HepG2 (cell line): ENCODE data around the gene C9orf50. TPM values are rescaled to one million over a fixed set of nuclear protein-coding genes. Genes with fewer than 3 reads are reported as not detected.
A peak's percentile ranks its signal among the peaks of the same experiment; 100 is the strongest.

Experiments used
- CHD4 ChIP-seq: fragments of 200-600 bp; sonication (generic); IDR thresholded peaks from 2 replicates; pipeline ENCODE4 v1.7.0; 2017; ENCODE audit warnings: mild to moderate bottlenecking, low read length, borderline replicate concordance
- ELF3 ChIP-seq: IDR thresholded peaks from 2 replicates; pipeline ENCODE4 v1.6.1; 2016; ENCODE audit warnings: missing genetic modification reagents, missing compliant biosample characterization
- HDAC2 ChIP-seq: sonication (generic); formaldehyde crosslinking; IDR thresholded peaks from 2 replicates; pipeline ENCODE4 v1.4.0; 2020; ENCODE audit warnings: missing genetic modification reagents
- HMGA1 ChIP-seq: sonication (generic); formaldehyde crosslinking; conservative IDR thresholded peaks from 2 replicates; pipeline ENCODE4 v1.4.0; 2020; ENCODE audit warnings: missing genetic modification reagents
- MTF2 ChIP-seq: sonication (generic); formaldehyde crosslinking; IDR thresholded peaks from 2 replicates; pipeline ENCODE4 v1.5.0; 2020; ENCODE audit warnings: missing genetic modification reagents, borderline replicate concordance
- NRL ChIP-seq: sonication (generic); formaldehyde crosslinking; IDR thresholded peaks from 2 replicates; pipeline ENCODE4 v1.5.0; 2020; ENCODE audit warnings: missing genetic modification reagents, mild to moderate bottlenecking, moderate library complexity, borderline replicate concordance
- SSRP1 ChIP-seq: IDR thresholded peaks from 2 replicates; pipeline ENCODE4 v1.6.1; 2016; ENCODE audit warnings: control low read depth
- STAG1 ChIP-seq: sonication (generic); formaldehyde crosslinking; IDR thresholded peaks from 2 replicates; pipeline ENCODE4 v1.4.0; 2020; ENCODE audit warnings: missing genetic modification reagents
- XRCC5 ChIP-seq: fragments of 200-400 bp; formaldehyde crosslinking; optimal IDR thresholded peaks from 2 replicates; pipeline ENCODE3; 2017; ENCODE audit warnings: mild to moderate bottlenecking, low read length
- ZBTB20 ChIP-seq: sonication (generic); formaldehyde crosslinking; IDR thresholded peaks from 2 replicates; pipeline ENCODE4 v1.8.1; 2023; ENCODE audit warnings: missing genetic modification reagents, low read depth, mild to moderate bottlenecking, borderline replicate concordance
- ZBTB3 ChIP-seq: sonication (generic); formaldehyde crosslinking; IDR thresholded peaks from 2 replicates; pipeline ENCODE4 v1.4.0; 2020; ENCODE audit warnings: low read depth, mild to moderate bottlenecking, moderate library complexity, missing genetic modification reagents, borderline replicate concordance
- ZBTB7B ChIP-seq: sonication (generic); formaldehyde crosslinking; IDR thresholded peaks from 2 replicates; pipeline ENCODE4 v1.4.0; 2020; ENCODE audit warnings: missing genetic modification reagents
- ZMYM3 ChIP-seq: sonication (generic); formaldehyde crosslinking; IDR thresholded peaks from 2 replicates; pipeline ENCODE4 v1.5.1; 2020; ENCODE audit warnings: mild to moderate bottlenecking, missing genetic modification reagents
- ZNF331 ChIP-seq: sonication (generic); formaldehyde crosslinking; IDR thresholded peaks from 2 replicates; pipeline ENCODE4 v1.4.0; 2020; ENCODE audit warnings: missing genetic modification reagents
- ZNF850 ChIP-seq: sonication (generic); formaldehyde crosslinking; conservative IDR thresholded peaks from 2 replicates; pipeline ENCODE4 v1.9.0; 2021; ENCODE audit warnings: mild to moderate bottlenecking, missing genetic modification reagents
- polyA plus RNA-seq, 8 experiments: library from polyadenylated mRNA; depleted of rRNA in 3 of 8; stranded (reverse) in 7 of 8; unstranded in 1 of 8; fragments of >200 nt; fragmentation: Illumina TruSeq in 4 of 8; extraction: Trizol in 4 of 8; gene quantifications; 2 replicates each; pipeline versions ENCODE4 v1.2.1 to v1.2.3, GENCODE V29; 2011 to 2016; ENCODE audit warnings: low read depth in 4 of 8, missing spikeins in 1 of 8, mixed read lengths in 1 of 8; ENCODE audit not compliant: insufficient read depth in 1 of 8
- total RNA-seq, 5 experiments: library from RNA; depleted of rRNA; stranded (reverse); fragments of >200 nt; fragmentation: Illumina TruSeq; extraction: Trizol; gene quantifications; 2 replicates each; pipeline ENCODE4 v1.2.3, GENCODE V29; 2016; ENCODE audit warnings: low read depth in 1 of 5
- TF ChIP-seq, protein P1 (sequence below): IDR thresholded peaks from 2 replicates; pipeline ENCODE4 v1.6.1; 2016; ENCODE audit warnings: low read depth, control low read depth
- TF ChIP-seq, protein P2 (sequence below): sonication (generic); formaldehyde crosslinking; IDR thresholded peaks from 2 replicates; pipeline ENCODE4 v1.4.0; 2020; ENCODE audit warnings: missing genetic modification reagents, low read depth, mild to moderate bottlenecking, borderline replicate concordance
- TF ChIP-seq, protein P3 (sequence below): sonication (generic); formaldehyde crosslinking; IDR thresholded peaks from 2 replicates; pipeline ENCODE4 v1.5.1; 2020; ENCODE audit warnings: mild to moderate bottlenecking, missing genetic modification reagents, moderate library complexity
- TF ChIP-seq, protein P4 (sequence below): sonication (generic); formaldehyde crosslinking; IDR thresholded peaks from 2 replicates; pipeline ENCODE4 v1.5.1; 2020; ENCODE audit warnings: missing genetic modification reagents, mild to moderate bottlenecking, borderline replicate concordance
- TF ChIP-seq, protein P5 (sequence below): sonication (generic); formaldehyde crosslinking; IDR thresholded peaks from 2 replicates; pipeline ENCODE4 v1.8.0; 2022; ENCODE audit warnings: mild to moderate bottlenecking, missing genetic modification reagents, borderline replicate concordance

The C9orf50 gene
- total and polyA plus RNA-seq, 2 of the 13 experiments (the other 11 are each of a cell fraction or from before 2014, with no cell fraction given): not detected

DNA sequence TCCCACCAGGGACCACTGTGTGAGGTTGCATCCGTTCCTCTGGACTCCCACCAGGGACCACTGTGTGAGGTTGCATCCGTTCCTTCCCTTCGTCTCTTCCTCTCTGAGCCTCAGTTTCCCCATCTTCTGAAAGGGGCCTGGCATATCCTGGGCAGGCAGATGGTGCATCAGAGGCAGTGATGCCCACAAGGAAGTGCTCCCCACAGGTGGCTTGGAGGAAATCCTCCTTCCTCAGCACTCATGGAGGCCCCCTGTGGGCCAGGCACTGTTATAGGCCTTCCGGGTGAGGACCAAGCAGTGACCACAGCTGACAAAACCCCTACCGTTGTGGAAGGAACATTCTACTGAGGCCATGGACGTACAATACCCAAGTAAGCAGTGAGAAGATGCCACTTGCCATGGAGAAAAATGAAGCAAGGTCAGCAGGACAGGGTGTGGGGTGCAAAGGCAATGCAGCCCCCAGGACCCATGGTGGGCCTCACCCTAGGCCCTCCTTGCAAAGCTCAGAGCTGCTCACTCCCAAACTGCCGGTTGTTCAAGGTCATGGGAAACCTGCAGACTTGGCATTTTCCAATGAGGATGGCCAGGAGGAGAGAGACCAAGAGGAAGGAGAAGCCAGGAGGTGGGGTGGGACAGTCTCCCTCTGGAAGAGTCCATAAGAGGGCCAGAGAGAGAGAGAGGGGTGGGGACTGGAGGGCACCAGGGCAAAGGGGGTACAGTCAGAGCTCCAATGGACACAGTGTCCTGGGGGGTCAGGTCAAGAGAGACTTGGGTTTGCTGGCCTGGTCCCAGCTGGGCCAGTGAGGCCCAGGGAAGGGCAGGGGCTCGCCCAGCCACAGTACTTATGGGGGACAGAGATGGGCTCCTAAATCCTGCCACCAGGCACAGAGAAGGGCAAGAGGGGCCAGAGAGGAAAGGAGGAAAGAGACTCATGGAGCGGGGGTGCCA lies 51.1 kb downstream of the C9orf50 start (continued):
- TF ChIP-seq, protein P1, sequence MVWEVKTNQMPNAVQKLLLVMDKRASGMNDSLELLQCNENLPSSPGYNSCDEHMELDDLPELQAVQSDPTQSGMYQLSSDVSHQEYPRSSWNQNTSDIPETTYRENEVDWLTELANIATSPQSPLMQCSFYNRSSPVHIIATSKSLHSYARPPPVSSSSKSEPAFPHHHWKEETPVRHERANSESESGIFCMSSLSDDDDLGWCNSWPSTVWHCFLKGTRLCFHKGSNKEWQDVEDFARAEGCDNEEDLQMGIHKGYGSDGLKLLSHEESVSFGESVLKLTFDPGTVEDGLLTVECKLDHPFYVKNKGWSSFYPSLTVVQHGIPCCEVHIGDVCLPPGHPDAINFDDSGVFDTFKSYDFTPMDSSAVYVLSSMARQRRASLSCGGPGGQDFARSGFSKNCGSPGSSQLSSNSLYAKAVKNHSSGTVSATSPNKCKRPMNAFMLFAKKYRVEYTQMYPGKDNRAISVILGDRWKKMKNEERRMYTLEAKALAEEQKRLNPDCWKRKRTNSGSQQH (CRISPR knock-in tag): peak; percentile 47; the same call in 1 of the 2 replicates
- TF ChIP-seq CHD4: peak; percentile 87; the same call in 1 of the 2 replicates
- TF ChIP-seq SSRP1 (CRISPR knock-in tag): peak; percentile 90; the same call in 1 of the 2 replicates
- TF ChIP-seq ZMYM3: peak; percentile 90
- peak; percentile 57; the same call in 1 of the 2 replicates for TF ChIP-seq NRL (CRISPR knock-in tag)
- TF ChIP-seq, protein P2, sequence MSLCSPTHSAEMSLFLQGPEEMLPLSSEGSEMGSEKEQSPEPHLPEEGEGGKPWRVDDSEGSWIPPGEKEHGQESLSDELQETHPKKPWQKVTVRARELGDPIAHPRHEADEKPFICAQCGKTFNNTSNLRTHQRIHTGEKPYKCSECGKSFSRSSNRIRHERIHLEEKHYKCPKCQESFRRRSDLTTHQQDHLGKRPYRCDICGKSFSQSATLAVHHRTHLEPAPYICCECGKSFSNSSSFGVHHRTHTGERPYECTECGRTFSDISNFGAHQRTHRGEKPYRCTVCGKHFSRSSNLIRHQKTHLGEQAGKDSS: peak; percentile 84
- no peak for TF ChIP-seq HMGA1 (CRISPR knock-in tag)
- TF ChIP-seq, protein P3, sequence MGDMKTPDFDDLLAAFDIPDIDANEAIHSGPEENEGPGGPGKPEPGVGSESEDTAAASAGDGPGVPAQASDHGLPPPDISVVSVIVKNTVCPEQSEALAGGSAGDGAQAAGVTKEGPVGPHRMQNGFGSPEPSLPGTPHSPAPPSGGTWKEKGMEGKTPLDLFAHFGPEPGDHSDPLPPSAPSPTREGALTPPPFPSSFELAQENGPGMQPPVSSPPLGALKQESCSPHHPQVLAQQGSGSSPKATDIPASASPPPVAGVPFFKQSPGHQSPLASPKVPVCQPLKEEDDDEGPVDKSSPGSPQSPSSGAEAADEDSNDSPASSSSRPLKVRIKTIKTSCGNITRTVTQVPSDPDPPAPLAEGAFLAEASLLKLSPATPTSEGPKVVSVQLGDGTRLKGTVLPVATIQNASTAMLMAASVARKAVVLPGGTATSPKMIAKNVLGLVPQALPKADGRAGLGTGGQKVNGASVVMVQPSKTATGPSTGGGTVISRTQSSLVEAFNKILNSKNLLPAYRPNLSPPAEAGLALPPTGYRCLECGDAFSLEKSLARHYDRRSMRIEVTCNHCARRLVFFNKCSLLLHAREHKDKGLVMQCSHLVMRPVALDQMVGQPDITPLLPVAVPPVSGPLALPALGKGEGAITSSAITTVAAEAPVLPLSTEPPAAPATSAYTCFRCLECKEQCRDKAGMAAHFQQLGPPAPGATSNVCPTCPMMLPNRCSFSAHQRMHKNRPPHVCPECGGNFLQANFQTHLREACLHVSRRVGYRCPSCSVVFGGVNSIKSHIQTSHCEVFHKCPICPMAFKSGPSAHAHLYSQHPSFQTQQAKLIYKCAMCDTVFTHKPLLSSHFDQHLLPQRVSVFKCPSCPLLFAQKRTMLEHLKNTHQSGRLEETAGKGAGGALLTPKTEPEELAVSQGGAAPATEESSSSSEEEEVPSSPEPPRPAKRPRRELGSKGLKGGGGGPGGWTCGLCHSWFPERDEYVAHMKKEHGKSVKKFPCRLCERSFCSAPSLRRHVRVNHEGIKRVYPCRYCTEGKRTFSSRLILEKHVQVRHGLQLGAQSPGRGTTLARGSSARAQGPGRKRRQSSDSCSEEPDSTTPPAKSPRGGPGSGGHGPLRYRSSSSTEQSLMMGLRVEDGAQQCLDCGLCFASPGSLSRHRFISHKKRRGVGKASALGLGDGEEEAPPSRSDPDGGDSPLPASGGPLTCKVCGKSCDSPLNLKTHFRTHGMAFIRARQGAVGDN (CRISPR knock-in tag): peak; percentile 91
- TF ChIP-seq ZBTB7B (CRISPR knock-in tag): peak; percentile 73; the same call in 1 of the 2 replicates
- peak; percentile 29 for TF ChIP-seq XRCC5
- TF ChIP-seq, protein P4, sequence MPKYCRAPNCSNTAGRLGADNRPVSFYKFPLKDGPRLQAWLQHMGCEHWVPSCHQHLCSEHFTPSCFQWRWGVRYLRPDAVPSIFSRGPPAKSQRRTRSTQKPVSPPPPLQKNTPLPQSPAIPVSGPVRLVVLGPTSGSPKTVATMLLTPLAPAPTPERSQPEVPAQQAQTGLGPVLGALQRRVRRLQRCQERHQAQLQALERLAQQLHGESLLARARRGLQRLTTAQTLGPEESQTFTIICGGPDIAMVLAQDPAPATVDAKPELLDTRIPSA (CRISPR knock-in tag): no peak
- TF ChIP-seq, protein P5, sequence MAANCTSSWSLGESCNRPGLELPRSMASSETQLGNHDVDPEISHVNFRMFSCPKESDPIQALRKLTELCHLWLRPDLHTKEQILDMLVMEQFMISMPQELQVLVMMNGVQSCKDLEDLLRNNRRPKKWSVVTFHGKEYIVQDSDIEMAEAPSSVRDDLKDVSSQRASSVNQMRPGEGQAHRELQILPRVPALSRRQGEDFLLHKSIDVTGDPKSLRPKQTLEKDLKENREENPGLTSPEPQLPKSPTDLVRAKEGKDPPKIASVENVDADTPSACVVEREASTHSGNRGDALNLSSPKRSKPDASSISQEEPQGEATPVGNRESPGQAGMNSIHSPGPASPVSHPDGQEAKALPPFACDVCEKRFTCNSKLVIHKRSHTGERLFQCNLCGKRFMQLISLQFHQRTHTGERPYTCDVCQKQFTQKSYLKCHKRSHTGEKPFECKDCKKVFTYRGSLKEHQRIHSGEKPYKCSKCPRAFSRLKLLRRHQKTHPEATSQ: 0 out of 2 replicates have a peak, but pooled peaks have one; percentile 27
- peak; percentile 28; the same call in 1 of the 2 replicates for TF ChIP-seq ZNF331 (CRISPR knock-in tag)
- peak; percentile 56 for TF ChIP-seq STAG1 (CRISPR knock-in tag)
- TF ChIP-seq ZBTB20 (CRISPR knock-in tag): 0 out of 2 replicates have a peak, but pooled peaks have one; percentile 37
- no peak for TF ChIP-seq ZNF850 (CRISPR knock-in tag)
- peak; percentile 64 for TF ChIP-seq HDAC2 (CRISPR knock-in tag)
- 0 out of 2 replicates have a peak, but pooled peaks have one; percentile 32 for TF ChIP-seq MTF2 (CRISPR knock-in tag)
- TF ChIP-seq ELF3 (CRISPR knock-in tag): peak; percentile 83
- TF ChIP-seq ZBTB3: no peak
